Kidney (tissue), 14 donors: ENCODE measurements around the gene AHDC1. TPM values are rescaled to one million over a fixed set of nuclear protein-coding genes. Genes with fewer than 3 reads are reported as not detected.

ENCODE experiments used
- DNase-seq, 5 donors: peaks; one replicate each; pipeline ENCODE4 v3.0.0-alpha.2; 2013 to 2020
- FAIRE-seq: peaks from 2 replicates; lab custom pipeline; 2012; peaks lifted over from hg19 to GRCh38; lab: Jason Lieb, UNC
- H3K27ac ChIP-seq, 2 donors: one replicate each; pipeline ENCODE4 v1.7.0; 2013; ENCODE audit warnings: low read depth in 2 of 2, low read length in 2 of 2, inconsistent platforms in 1 of 2
- H3K27me3 ChIP-seq: one replicate; pipeline ENCODE4 v1.7.1; 2013; ENCODE audit warnings: low read length, inconsistent platforms; ENCODE audit not compliant: control insufficient read depth, insufficient read depth
- H3K36me3 ChIP-seq, 3 donors: one replicate each; pipeline versions ENCODE4 v1.7.0 to v1.7.1; 2013; ENCODE audit warnings: low read length in 3 of 3, control low read depth in 1 of 3, inconsistent platforms in 1 of 3; ENCODE audit not compliant: insufficient read depth in 3 of 3, control insufficient read depth in 2 of 3
- H3K4me1 ChIP-seq, 3 donors: one replicate each; pipeline versions ENCODE4 v1.7.0 to v1.7.1; 2013; ENCODE audit warnings: low read length in 3 of 3, inconsistent platforms in 1 of 3, low read depth in 1 of 3; ENCODE audit not compliant: control insufficient read depth in 2 of 3, insufficient read depth in 2 of 3
- H3K4me3 ChIP-seq, 3 donors: one replicate each; pipeline versions ENCODE4 v1.7.0 to v1.8.1; 2013; ENCODE audit warnings: low read length in 3 of 3, control low read depth in 1 of 3, inconsistent platforms in 1 of 3
- H3K9ac ChIP-seq, 3 donors: one replicate each; pipeline versions ENCODE4 v1.7.0 to v1.7.1; 2013; ENCODE audit warnings: low read length in 3 of 3, control low read depth in 1 of 3, inconsistent platforms in 1 of 3
- H3K9me3 ChIP-seq, 3 donors: one replicate each; pipeline versions ENCODE4 v1.7.0 to v1.7.1; 2013; ENCODE audit warnings: low read length in 3 of 3, control low read depth in 1 of 3, inconsistent platforms in 1 of 3; ENCODE audit not compliant: control insufficient read depth in 2 of 3, insufficient read depth in 1 of 3
- CTCF ChIP-seq: IDR thresholded peaks from 3 replicates; pipeline ENCODE4 v1.5.1; 2012; ENCODE audit warnings: mild to moderate bottlenecking, moderate library complexity, borderline replicate concordance; ENCODE audit not compliant: insufficient read depth; ENCODE audit errors: extremely low read depth
- intact Hi-C: fragments of 100-400 bp; cut with DNase I; formaldehyde crosslinking; loops from one replicate; pipeline ENCODE4 v1.11.1; 2022
- polyA plus RNA-seq: library from polyadenylated mRNA; stranded (reverse); fragments of 350-450 nt; fragmentation: Illumina TruSeq; extraction: RNeasy Lipid Tissue Mini Kit (QIAGEN cat#74804); gene quantifications from one replicate; pipeline ENCODE4 v1.2.3, GENCODE V29; 2014; ENCODE audit warnings: low read depth, low replicate concordance; ENCODE audit not compliant: insufficient read depth
- total RNA-seq: library from RNA; stranded (reverse); fragmentation: NEBNext Ultra II Directional; extraction: Animal tissue kit (Norgen Biotek cat#: 25700); gene quantifications from one replicate; pipeline ENCODE4 v1.2.1, GENCODE V29; 2021
- donor health status: control.
- donor health status: control.
- donor health status: control.
- donor health status: control.
- donor health status: control.
- donor health status: DM: yes; HTN: yes; CAD: no.
- donor health status: Normal renal cell carcinoma (clear cell type).

AHDC1 gene
- total and polyA plus RNA-seq, 2 donors from 2014 or later = 8.5 to 48.2 TPM

GRCh38 chr1:27572019-27572678 lies 31.8 kb downstream of the AHDC1 start:
- FAIRE-seq = no peak

DNA sequence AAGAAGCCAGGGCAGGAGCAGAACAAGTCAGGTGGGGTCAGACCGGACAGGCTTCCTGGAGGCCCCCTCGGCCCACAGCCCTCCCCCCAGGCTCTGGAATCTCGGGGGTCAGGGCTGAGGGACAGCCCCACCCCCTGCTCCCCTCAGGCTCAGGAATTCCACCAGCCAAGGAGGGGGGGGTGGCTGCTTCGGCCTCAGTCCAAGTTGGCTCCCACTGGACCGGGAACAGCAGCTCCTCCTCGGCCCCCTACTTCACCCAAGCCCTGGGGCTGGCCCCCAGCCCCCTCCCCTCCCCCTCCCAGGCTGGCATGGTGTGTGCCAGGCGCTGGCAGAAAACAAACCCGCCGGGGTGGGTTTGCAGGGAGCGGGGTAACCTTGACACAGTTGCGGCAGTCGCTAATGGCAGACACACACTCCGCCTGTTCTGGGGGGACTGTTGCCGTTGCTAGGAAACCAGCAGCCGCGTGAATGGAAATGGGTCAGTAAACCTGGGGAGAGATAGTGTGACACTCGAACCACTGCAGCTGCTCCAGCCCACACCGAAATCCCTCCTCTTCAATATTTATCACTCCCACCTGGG lies 32.4 kb downstream of the AHDC1 start:
- no peak for FAIRE-seq
- peak overlapping the region; percentile 82 to 86 for H3K27ac ChIP-seq
- intact Hi-C loops = no loop called here
- no peak overlapping the region for H3K4me3 ChIP-seq
- no peak for TF ChIP-seq CTCF
- H3K36me3 ChIP-seq = no peaks in the 10 kb centered on the region
- no peaks in the 10 kb centered on the region for H3K27me3 ChIP-seq
- peak; percentile 83 to 92 (median 90) for DNase-seq
- no peaks in the 10 kb centered on the region for H3K9me3 ChIP-seq
- peaks cover 17 to 70% (median 52%) of the 10 kb centered on the region in 3 donors for H3K4me1 ChIP-seq
- peak overlapping the region in 1 of 3 donors; percentile 71 for H3K9ac ChIP-seq

More at GRCh38 chr1:27572019-27572678, 31.8 kb downstream of the AHDC1 start:
- Histone ChIP-seq H3K9ac (peak overlapping the region in 2 of 3 donors; percentile 4 to 71), H3K4me3 (peak overlapping the region in 2 of 3 donors; percentile 17 to 25), H3K36me3 (no peaks in the 10 kb centered on the region), H3K27me3 (no peaks in the 10 kb centered on the region), H3K9me3 (no peaks in the 10 kb centered on the region), H3K27ac (peak overlapping the region; percentile 82 to 86), H3K4me1 (peaks cover 19 to 71% (median 53%) of the 10 kb centered on the region in 3 donors)
- peak in 4 of 5 donors; percentile 63 to 73 (median 68) for DNase-seq
- no peak for TF ChIP-seq CTCF
- intact Hi-C loops = no loop called here

GRCh38 chr1:27570784-27571183 lies 33.2 kb downstream of the AHDC1 start:
- Histone ChIP-seq H3K27me3 (no peaks in the 10 kb centered on the region), H3K9me3 (no peaks in the 10 kb centered on the region), H3K9ac (peak overlapping the region in 2 of 3 donors; percentile 10 to 71), H3K36me3 (no peaks in the 10 kb centered on the region), H3K27ac (peak overlapping the region; percentile 82 to 86), H3K4me1 (peaks cover 14 to 68% (median 47%) of the 10 kb centered on the region in 3 donors), H3K4me3 (no peak overlapping the region)
- intact Hi-C loops = no loop called here
- DNase-seq (peak in 4 of 5 donors; percentile 83 to 90 (median 88)), FAIRE-seq (no peak)
- TF ChIP-seq CTCF = no peak
